Psoas muscle (tissue), 8 donors: Measurements from ENCODE around the gene THAP2. TPM values are rescaled to one million over a fixed set of nuclear protein-coding genes. Genes with fewer than 3 reads are reported as not detected.

Experiments used
- ATAC-seq, 4 donors: fragments of 200-7000 bp; cut with Tn5 transposase; one replicate each; pipeline ENCODE4 v1.9.1; 2020; ENCODE audit warnings: moderate library complexity in 3 of 4, mild to moderate bottlenecking in 2 of 4
- DNase-seq, 2 donors: peaks; one replicate each; pipeline ENCODE4 v3.0.0-alpha.2; 2020
- H3K27ac ChIP-seq: fragments of 200-600 bp; one replicate; pipeline ENCODE4 v1.8.0; 2022
- H3K27me3 ChIP-seq, 3 donors: fragments of 200-600 bp in 1 of 3; one replicate each; pipeline versions ENCODE4 v1.6.1 to v1.8.0; 2013 to 2022; ENCODE audit warnings: low read length in 2 of 3, mild to moderate bottlenecking in 2 of 3, moderate library complexity in 1 of 3; ENCODE audit not compliant: insufficient read depth in 3 of 3
- H3K36me3 ChIP-seq, 2 donors: fragments of 200-600 bp in 1 of 2; one replicate each; pipeline versions ENCODE4 v1.6.1 to v1.8.0; 2013 to 2022; ENCODE audit warnings: low read depth in 1 of 2, mild to moderate bottlenecking in 1 of 2, moderate library complexity in 1 of 2; ENCODE audit not compliant: insufficient read depth in 1 of 2
- H3K4me1 ChIP-seq: fragments of 200-600 bp; one replicate; pipeline ENCODE4 v1.8.0; 2022
- H3K4me3 ChIP-seq: fragments of 200-600 bp; one replicate; pipeline ENCODE4 v1.8.0; 2022; ENCODE audit warnings: mild to moderate bottlenecking
- H3K9me3 ChIP-seq: fragments of 200-600 bp; one replicate; pipeline ENCODE4 v1.8.0; 2022
- CTCF ChIP-seq: fragments of 200-600 bp; IDR thresholded peaks from one replicate; pipeline ENCODE4 v1.8.0; 2022; ENCODE audit warnings: antibody characterized with exemption
- WGBS, 3 donors: extraction: QIAGEN DNeasy Blood & Tissue Kit; methylation state at CpG; one replicate each; pipeline versions ENCODE4 v1.1.6 to v1.1.7; 2013; 5-methylcytosine and 5-hydroxymethylcytosine counted together
- intact Hi-C, 2 donors: fragments of 100-400 bp; cut with DNase I; formaldehyde crosslinking; loops; one replicate each; pipeline versions ENCODE4 v1.11.0 to v1.14.2; 2022
- polyA plus RNA-seq, 3 donors: library from polyadenylated mRNA; stranded (reverse); fragments of 200-250 nt; gene quantifications; one replicate each; pipeline ENCODE4 v1.2.3, GENCODE V29; 2013
- total RNA-seq, 4 donors: library from RNA; stranded (reverse); fragmentation: NEBNext Ultra II Directional in 2 of 4; extraction: Animal tissue kit (Norgen Biotek cat#: 25700) in 2 of 4; gene quantifications; one replicate each; pipeline versions ENCODE4 v1.2.1 to v1.2.4, GENCODE V29; 2021 to 2023
- donor health status: healthy with polysubstance abuse.
- donor health status: DM: no; HTN: no; CAD: no; lungs with moderate emphysema.
- donor health status: Bipolar disorder and iron deficiency.
- donor health status: healthy.
- donor health status: DM: yes; HTN: yes; CAD: no.
- donor health status: DM: no; HTN: no; CAD: no.
- donor health status: DM: no; HTN: no; CAD: no.
- donor health status: DM: yes; HTN: yes; CAD: no.

The THAP2 gene
- total and polyA plus RNA-seq, 7 donors: 3.3 to 9.8 (median 5.2) TPM

GRCh38 chr12:71662849-71663560 is 1.1 kb upstream of the THAP2 start:
- DNase-seq: peak; percentile 65 to 82
- Histone ChIP-seq H3K4me1 (peaks cover 27% of the 10 kb centered on the region), H3K27me3 (no peaks in the 10 kb centered on the region), H3K36me3 (peaks cover 0 to 26% of the 10 kb centered on the region in 2 donors), H3K4me3 (peak overlapping the region; percentile 93), H3K27ac (peak overlapping the region; percentile 97), H3K9me3 (no peaks in the 10 kb centered on the region)
- intact Hi-C loops: loop anchor here (2.0 to 10.0 kb wide), 3 partner anchors 24 to 182 kb away; partner anchors contain the start of genes RAB21 (in 1 of the 2) and TMEM19 (in 1 of the 2)
- peak; percentile 53 to 66 (median 58) for ATAC-seq
- WGBS, 3 donors: 0% methylated on average over 48 to 53 of the region's 53 CpGs
- no peak for TF ChIP-seq CTCF

- peak in 2 of 4 donors; percentile 6 to 9 for ATAC-seq
- Histone ChIP-seq H3K9me3 (no peaks in the 10 kb centered on the region), H3K4me3 (peak overlapping the region; percentile 93), H3K27me3 (no peaks in the 10 kb centered on the region), H3K27ac (peak overlapping the region; percentile 97), H3K36me3 (peaks cover 0 to 11% of the 10 kb centered on the region in 2 donors), H3K4me1 (peaks cover 27% of the 10 kb centered on the region)
- intact Hi-C loops: loop anchor here (5.0 to 10.0 kb wide), 2 partner anchors 88 to 180 kb away; partner anchors contain the start of gene RAB21 (in 1 of the 2)
- no peak for DNase-seq
- no peak for TF ChIP-seq CTCF
- WGBS, 3 donors: 0 to 1% (median 1%) methylated on average over 20 of the region's 20 CpGs
Observed at GRCh38 chr12:71664411-71665089, 449 bp downstream of the THAP2 start.

GRCh38 chr12:71665090-71665463 is 976 bp downstream of the THAP2 start:
- intact Hi-C loops: loop anchor here (10.0 kb wide), 1 partner anchor 180 kb away; no protein-coding TSS in a partner anchor
- WGBS, 3 donors: 20 to 29% (median 25%) methylated on average over 4 of the region's 4 CpGs
- Histone ChIP-seq H3K36me3 (peaks cover 0 to 5% of the 10 kb centered on the region in 2 donors), H3K9me3 (no peaks in the 10 kb centered on the region), H3K27ac (peak overlapping the region; percentile 97), H3K4me3 (peak overlapping the region; percentile 93), H3K4me1 (peaks cover 27% of the 10 kb centered on the region), H3K27me3 (no peaks in the 10 kb centered on the region)
- DNase-seq (no peak), ATAC-seq (no peak)
- TF ChIP-seq CTCF: no peak

- TF ChIP-seq CTCF: no peak
- intact Hi-C loops: loop anchor here (10.0 kb wide), 1 partner anchor 179 kb away; no protein-coding TSS in a partner anchor
- Histone ChIP-seq H3K9me3 (no peaks in the 10 kb centered on the region), H3K36me3 (no peaks in the 10 kb centered on the region), H3K27ac (no peak overlapping the region), H3K4me1 (peaks cover 19% of the 10 kb centered on the region), H3K4me3 (no peak overlapping the region), H3K27me3 (no peaks in the 10 kb centered on the region)
- no peak for DNase-seq
- WGBS, 3 donors: 97 to 99% (median 99%) methylated on average over 5 of the region's 5 CpGs
- no peak for ATAC-seq
Observed at GRCh38 chr12:71666259-71666658, 2.2 kb downstream of the THAP2 start.
